SK-N-MC (cell line): ENCODE data around the gene SRRM2.

Experiments
- EZH2 ChIP-seq: fragments of 200-600 bp; sonication (generic); IDR thresholded peaks from one replicate; pipeline ENCODE4 v1.6.1; 2017; ENCODE audit warnings: antibody characterized with exemption
- FOXP2 ChIP-seq: optimal IDR thresholded peaks from 2 replicates; pipeline ENCODE3; 2011; ENCODE audit warnings: mild to moderate bottlenecking, moderate library complexity; ENCODE audit not compliant: insufficient read depth; ENCODE audit errors: extremely low read length, control extremely low read depth
- POLR2AphosphoS5 ChIP-seq: IDR thresholded peaks from 2 replicates; pipeline ENCODE4 v1.6.1; 2012; ENCODE audit warnings: mild to moderate bottlenecking, low read depth, low read length, borderline replicate concordance

GRCh38 chr16:2817340-2818271, 65.2 kb downstream of the SRRM2 start:
- no peak for TF ChIP-seq POLR2AphosphoS5
- no peak for TF ChIP-seq EZH2
- TF ChIP-seq FOXP2 = no peak
